NCI-H2227 treated with DMSO at 0.1 percent for 48 hours (cell line): ENCODE results near the gene MUC21.
"Not testable (repeated sequence)": the region's sequence is repeated elsewhere in the genome, so short reads cannot be mapped to it uniquely, and the experiment has no call there.

Experiments used
- DNase-seq: peaks from one replicate; lab custom pipeline; 2025; lab: John Stamatoyannopoulos, UW

The MUC21 gene

DNA sequence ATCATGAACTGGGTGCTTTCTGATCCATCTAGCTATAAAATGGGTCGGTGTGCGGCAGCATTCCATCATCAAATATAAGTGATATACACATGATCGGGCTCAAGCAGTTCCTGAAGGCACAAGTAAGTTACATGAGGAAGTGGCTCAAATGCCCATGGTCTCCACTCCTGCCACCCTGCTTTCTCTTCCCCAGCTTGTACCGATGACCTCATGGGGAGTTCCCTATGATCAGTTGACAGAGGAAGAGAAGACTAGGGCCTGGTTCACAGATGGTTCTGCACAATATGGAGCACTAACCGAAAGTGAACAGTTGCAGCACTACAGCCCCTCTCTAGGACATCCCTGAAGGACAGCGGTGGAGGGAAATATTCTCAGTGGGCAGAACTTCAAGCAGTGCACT is 14.3 kb upstream of the MUC21 start:
- not testable (repeated sequence) for DNase-seq

DNA sequence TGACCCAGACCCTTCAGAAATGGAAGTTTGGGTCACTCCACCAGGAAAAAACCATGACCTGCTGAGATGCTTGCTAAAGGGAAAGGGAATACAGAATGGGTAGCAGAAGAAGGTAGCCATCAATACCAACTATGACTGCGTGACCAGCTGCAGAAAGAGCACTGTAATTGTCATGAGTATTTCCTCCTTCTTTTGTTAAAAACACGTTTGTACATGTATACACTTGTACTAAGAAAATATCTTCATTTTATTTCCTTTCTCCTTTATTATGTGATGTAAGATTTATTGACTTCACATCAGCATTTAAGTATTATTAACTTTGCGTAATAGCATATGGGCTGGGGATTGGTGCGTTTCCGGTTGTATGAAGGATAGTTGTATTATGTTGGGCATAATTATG is 12.6 kb upstream of the MUC21 start:
- no peak for DNase-seq

DNA sequence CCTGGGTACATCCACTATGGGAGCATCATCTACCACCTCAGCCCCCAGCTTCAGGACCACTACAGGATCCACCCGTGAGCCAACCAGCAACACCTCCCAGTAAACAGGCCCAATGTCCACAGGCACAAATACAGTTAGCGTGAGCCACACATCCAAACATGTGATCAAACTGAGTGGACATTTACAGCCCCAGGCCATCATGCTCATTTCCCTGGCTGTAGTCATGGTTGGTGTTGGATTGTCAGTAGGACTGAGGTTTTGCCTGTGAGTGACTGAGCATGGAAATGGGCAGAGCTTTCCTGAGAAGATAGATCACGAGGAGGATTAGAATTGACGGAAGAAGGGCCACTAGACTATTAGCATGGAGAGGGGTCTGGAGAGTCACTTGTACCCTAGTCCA is 10.7 kb upstream of the MUC21 start:
- no peak for DNase-seq

GRCh38 chr6:30974490-30975252 is 8.8 kb upstream of the MUC21 start:
- DNase-seq = no peak

DNA sequence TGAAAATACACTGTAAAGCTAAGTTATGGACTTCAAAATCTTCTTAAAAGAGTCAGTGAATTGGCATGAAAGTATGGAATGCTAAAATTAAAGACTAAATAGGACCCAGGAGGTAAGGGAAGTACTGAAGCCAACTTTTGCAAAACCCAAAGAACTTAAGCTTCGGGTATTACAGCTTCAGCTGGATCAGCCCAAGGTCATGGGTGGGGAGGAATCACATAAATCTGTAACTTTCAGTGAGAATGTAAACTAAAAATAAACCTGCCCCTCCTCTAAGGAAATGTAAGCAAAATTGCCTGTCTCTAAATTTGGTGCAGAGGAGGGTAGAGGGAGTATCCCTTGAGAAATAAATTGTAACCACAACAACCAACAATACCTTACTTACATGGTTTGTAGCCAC is 4.4 kb upstream of the MUC21 start:
- no peak for DNase-seq

DNA sequence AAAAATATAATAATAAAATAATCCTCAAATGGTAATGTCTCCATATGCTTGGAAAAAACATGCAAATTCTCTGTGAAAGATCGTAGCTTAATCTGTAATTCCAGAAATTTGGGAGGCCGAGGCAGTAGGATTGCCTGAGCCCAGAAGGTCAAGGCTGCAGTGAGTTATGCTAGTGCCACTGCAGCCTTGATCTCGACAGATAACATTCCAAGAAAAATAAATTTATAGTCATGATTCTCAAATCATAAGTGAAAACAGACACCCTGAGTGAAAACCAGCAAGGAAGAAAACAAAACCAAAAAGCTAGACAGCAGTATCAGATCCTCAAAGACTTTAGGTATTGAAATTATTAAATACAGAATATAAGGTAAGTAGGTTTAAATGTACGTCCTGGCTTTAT is 3.8 kb upstream of the MUC21 start:
- DNase-seq = no peak

- DNase-seq = no peak
These were observed 1.4 kb upstream of the MUC21 start for GRCh38 chr6:30981942-30982772.

DNA sequence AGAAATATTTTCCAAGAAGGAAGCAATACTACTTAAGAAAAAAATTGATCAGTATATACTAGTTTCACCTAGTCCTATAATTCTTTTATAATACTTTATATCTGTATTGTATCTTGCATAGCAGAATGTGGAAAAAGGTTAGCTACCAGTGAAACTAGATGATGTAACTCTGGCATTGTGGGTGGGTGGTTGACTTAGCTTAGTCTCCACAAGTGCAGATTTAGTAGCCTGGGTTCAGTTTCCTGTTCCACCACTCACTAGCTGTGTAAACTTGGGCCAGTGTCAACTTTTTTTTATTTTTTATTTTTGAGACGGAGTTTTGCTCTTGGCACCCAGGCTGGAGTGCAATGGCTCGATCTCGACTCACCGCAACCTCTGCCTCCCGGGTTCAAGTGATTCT is 2.0 kb downstream of the MUC21 start:
- DNase-seq = no peak

DNA sequence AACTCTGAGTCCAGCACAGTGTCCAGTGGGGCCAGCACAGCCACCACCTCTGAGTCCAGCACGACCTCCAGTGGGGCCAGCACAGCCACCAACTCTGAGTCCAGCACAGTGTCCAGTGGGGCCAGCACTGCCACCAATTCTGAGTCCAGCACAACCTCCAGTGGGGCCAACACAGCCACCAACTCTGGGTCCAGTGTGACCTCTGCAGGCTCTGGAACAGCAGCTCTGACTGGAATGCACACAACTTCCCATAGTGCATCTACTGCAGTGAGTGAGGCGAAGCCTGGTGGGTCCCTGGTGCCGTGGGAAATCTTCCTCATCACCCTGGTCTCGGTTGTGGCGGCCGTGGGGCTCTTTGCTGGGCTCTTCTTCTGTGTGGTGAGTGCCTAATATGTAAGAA is 3.8 kb downstream of the MUC21 start:
- DNase-seq = no peak

DNA sequence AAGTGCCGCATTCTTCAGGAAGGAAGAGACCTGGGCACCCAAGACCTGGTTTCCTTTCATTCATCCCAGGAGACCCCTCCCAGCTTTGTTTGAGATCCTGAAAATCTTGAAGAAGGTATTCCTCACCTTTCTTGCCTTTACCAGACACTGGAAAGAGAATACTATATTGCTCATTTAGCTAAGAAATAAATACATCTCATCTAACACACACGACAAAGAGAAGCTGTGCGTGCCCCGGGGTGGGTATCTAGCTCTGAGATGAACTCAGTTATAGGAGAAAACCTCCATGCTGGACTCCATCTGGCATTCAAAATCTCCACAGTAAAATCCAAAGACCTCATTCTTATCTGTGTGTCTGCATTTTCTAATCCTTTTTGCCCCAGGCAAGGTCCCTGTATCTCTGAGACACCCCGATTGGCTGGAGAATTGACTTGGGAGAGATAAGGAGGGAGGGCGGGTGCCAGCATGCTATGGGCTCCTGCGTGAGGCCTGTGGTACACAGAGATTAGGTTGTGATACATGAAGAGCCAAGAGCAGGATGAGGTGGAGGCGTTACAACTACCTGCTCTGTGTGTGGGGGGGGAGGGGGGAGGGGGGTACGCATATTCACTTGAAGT is 4.8 kb downstream of the MUC21 start:
- DNase-seq = no peak

- DNase-seq = no peak
These were observed 7.0 kb downstream of the MUC21 start for GRCh38 chr6:30990422-30991086.

- no peak for DNase-seq
These were observed 8.4 kb downstream of the MUC21 start for GRCh38 chr6:30991891-30992290.

DNA sequence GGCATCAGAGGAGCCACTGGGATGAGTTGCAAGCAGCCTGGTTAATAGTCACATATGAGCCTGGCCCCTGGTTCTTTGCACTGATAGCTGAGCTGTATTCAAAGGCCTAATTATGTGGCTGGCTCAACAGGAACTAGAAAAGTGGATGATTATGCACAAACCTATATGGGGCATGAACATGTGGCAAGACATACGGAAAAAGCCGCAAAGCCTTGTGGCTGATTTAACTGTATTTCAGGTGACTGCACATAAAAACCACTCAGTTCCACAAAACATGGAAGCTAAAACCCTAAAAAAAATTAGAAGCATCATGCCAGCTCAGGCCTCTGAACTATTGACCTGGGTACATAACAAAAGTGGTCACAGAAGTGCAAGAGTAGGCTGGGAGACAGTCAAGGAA is 13.8 kb downstream of the MUC21 start:
- no peak for DNase-seq

GRCh38 chr6:30998785-30999184 is 15.3 kb downstream of the MUC21 start:
- no peak for DNase-seq

DNA sequence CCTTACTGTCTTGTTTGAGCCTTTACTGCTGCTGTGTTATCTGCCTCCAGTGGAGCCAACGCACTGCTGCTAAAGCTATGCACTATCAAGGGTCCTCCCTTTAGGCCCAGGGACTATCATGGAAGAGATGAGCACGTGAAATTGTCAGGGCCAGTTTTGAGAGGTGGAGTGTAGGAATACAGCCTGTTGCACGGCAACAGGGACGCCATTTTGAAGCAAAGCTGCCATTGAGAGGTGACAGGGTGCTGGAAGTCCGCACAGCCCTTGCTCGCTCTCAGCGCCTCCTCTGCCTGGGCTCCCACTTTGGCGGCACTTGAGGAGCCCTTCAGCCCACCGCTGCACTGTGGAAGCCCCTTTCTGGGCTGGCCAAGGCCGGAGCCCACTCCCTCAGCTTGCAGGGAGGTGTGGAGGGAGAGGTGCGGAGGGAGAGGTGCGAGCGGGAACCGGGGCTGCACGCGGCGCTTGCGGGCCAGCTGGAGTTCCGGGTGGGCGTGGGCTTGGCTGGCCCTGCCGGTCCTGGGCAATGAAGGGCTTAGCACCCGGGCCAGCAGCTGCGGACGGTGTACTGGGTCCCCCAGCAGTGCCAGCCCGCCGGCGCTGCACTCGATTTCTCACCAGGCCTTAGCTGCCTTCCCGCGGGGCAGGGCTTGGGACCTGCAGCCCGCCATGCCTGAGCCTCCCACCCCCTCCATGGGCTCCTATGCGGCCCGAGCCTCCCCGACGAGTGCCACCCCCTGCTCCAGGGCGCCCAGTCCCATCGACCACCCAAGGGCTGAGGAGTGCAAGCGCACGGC is 16.7 kb downstream of the MUC21 start:
- not testable (repeated sequence) for DNase-seq

- no peak for DNase-seq
These were observed 17.9 kb downstream of the MUC21 start for GRCh38 chr6:31001281-31001888.

DNA sequence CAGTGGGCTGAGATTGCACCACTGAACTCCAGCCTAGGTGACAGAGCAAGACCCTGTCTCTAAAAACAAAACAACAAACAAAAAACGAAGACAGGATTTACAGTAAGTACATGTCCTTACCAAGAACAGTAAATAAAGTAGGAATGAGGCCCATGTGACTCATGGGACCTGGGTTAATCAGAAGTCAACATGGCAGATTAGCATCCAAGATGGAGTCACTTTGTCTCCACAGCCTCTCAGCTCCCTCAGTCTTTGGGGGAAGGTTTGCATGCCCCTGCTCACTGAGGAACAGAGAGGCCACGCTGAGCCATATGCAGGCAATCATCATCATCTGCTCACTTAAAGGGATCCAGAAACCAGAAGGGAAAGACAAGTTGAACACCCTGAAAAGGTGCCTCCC is 19.0 kb downstream of the MUC21 start:
- DNase-seq = no peak

- no peak for DNase-seq
These were observed 21.3 kb downstream of the MUC21 start for GRCh38 chr6:31004794-31005193.

DNA sequence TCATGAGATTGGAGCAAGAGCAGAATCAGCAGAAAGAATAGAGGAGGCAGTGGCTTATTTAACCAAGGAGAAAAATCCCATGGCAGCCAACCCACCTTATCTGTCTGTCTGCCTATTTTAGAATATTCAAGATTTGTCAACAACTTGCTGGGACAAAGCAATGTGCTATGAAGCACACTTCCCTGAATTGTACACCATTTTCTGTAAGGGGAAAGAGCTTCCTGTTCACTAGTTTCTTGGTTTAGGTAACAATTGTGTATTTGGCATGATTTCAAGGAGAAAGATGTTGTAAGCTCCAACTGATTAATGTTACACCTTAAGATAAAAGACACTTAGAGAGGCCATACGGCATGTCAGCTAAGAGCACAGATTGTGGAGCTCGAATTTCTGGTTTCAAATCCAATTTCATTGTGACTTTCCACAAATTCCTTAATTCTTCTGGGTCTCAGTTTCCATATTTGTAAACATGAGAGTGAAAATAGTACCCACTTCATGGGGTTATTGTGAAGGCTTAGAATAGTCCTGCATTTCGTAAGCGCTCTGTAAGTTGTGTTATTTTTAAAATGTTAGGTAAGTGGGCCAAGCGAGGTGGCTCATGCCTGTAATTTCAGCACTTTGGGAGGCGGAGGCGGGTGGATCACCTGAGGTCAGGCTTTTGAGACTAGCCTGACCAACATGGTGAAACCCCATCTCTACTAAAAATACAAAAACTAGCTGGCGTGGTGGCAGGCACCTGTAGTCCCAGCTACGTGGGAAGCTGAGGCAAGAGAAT is 21.9 kb downstream of the MUC21 start:
- DNase-seq = no peak

- DNase-seq = no peak
These were observed 24.2 kb downstream of the MUC21 start for GRCh38 chr6:31007694-31008093.
